HEK293 (cell line): ENCODE measurements around the gene NT5DC4.
A peak's percentile ranks its signal among the peaks of the same experiment; 100 is the strongest.

Experiments used
- CTCF ChIA-PET: fragments of 350-600 bp; formaldehyde crosslinking; extraction: SDS; loops from one replicate; lab custom pipeline; 2021; ENCODE audit warnings: antibody characterized with exemption; lab: Yijun Ruan, JAX
- POLR2A ChIA-PET: fragments of 300-600 bp; formaldehyde crosslinking; extraction: SDS; loops from one replicate; lab custom pipeline; 2020; ENCODE audit warnings: antibody characterized with exemption, inconsistent platforms; lab: Yijun Ruan, JAX
- H3K27ac ChIP-seq: fragments of 200-500 bp; sonication (Bioruptor generic); 2 replicates; pipeline ENCODE4 v1.5.1; 2014; ENCODE audit warnings: low read depth, low read length, control low read depth, inconsistent platforms; ENCODE audit errors: extremely low read depth
- H3K36me3 ChIP-seq, 2 experiments: fragments of 200-500 bp in 1 of 2; sonication (Bioruptor generic) in 1 of 2; 1 replicate in 1 of 2; 2 replicates in 1 of 2; pipeline ENCODE4 v1.5.1; 2014 to 2017; ENCODE audit warnings: inconsistent platforms in 2 of 2, low read length in 2 of 2; ENCODE audit not compliant: control insufficient read depth in 2 of 2, insufficient read depth in 1 of 2
- H3K4me1 ChIP-seq: fragments of 200-500 bp; sonication (Bioruptor generic); 2 replicates; pipeline ENCODE4 v1.5.1; 2014; ENCODE audit warnings: mild to moderate bottlenecking, low read length, inconsistent platforms; ENCODE audit not compliant: control insufficient read depth, insufficient read depth
- H3K4me3 ChIP-seq: 2 replicates; pipeline ENCODE4 v1.5.1; 2011; ENCODE audit warnings: low read depth, mild to moderate bottlenecking, control low read depth, low read length, moderate library complexity
- H3K9me3 ChIP-seq: fragments of 200-500 bp; sonication (Bioruptor generic); 2 replicates; pipeline ENCODE4 v1.5.1; 2014; ENCODE audit warnings: low read depth, low read length, inconsistent platforms; ENCODE audit not compliant: control insufficient read depth, insufficient read depth
- HOXC10 ChIP-seq: sonication (generic); formaldehyde crosslinking; IDR thresholded peaks from 2 replicates; pipeline ENCODE4 v1.8.1; 2023; ENCODE audit warnings: mild to moderate bottlenecking, missing genetic modification reagents
- TCF7L2 ChIP-seq: IDR thresholded peaks from 2 replicates; pipeline ENCODE4 v1.6.1; 2011; ENCODE audit warnings: low read depth, mild to moderate bottlenecking, inconsistent platforms, low read length, moderate library complexity, borderline replicate concordance
- ZNF221 ChIP-seq: fragments of 450-650 bp; formaldehyde crosslinking; IDR thresholded peaks from 2 replicates; pipeline ENCODE4 v1.5.1; 2017; ENCODE audit warnings: missing biosample characterization, missing genetic modification characterization, borderline replicate concordance
- ZNF335 ChIP-seq: fragments of 450-650 bp; formaldehyde crosslinking; conservative IDR thresholded peaks from 2 replicates; pipeline ENCODE4 v1.5.1; 2016; ENCODE audit warnings: missing biosample characterization, missing genetic modification characterization
- ZNF610 ChIP-seq: fragments of 450-650 bp; formaldehyde crosslinking; IDR thresholded peaks from 2 replicates; pipeline ENCODE4 v1.5.1; 2016; ENCODE audit warnings: missing biosample characterization, missing genetic modification characterization, borderline replicate concordance
- ZNF670 ChIP-seq: fragments of 450-650 bp; formaldehyde crosslinking; IDR thresholded peaks from 2 replicates; pipeline ENCODE4 v1.5.1; 2016; ENCODE audit warnings: missing biosample characterization, missing genetic modification characterization, low read depth
- ZNF830 ChIP-seq: fragments of 450-650 bp; IDR thresholded peaks from 2 replicates; pipeline ENCODE4 v1.5.0; 2018; ENCODE audit warnings: missing biosample characterization, missing genetic modification characterization, low read depth, mild to moderate bottlenecking, moderate library complexity
- ZSCAN16 ChIP-seq: fragments of 450-650 bp; formaldehyde crosslinking; IDR thresholded peaks from 2 replicates; pipeline ENCODE4 v1.5.1; 2016; ENCODE audit warnings: missing biosample characterization, missing genetic modification characterization
- ZSCAN4 ChIP-seq: fragments of 450-650 bp; formaldehyde crosslinking; IDR thresholded peaks from 2 replicates; pipeline ENCODE4 v1.5.1; 2017; ENCODE audit warnings: missing biosample characterization, missing genetic modification characterization
- TF ChIP-seq, protein P1 (sequence below): fragments of 450-650 bp; formaldehyde crosslinking; IDR thresholded peaks from 2 replicates; pipeline ENCODE4 v1.5.1; 2016; ENCODE audit warnings: missing biosample characterization, missing genetic modification characterization, borderline replicate concordance
- TF ChIP-seq, protein P2 (sequence below): fragments of 450-650 bp; formaldehyde crosslinking; IDR thresholded peaks from 2 replicates; pipeline ENCODE4 v1.5.1; 2017; ENCODE audit warnings: missing biosample characterization, missing genetic modification characterization
- TF ChIP-seq, protein P3 (sequence below): fragments of 450-650 bp; formaldehyde crosslinking; conservative IDR thresholded peaks from 2 replicates; pipeline ENCODE4 v1.5.1; 2016; ENCODE audit warnings: low read depth, missing biosample characterization, missing genetic modification characterization

Gene NT5DC4

GRCh38 chr2:112782234-112782799 lies 61.5 kb downstream of the NT5DC4 start (continued):
- TF ChIP-seq, protein P1, sequence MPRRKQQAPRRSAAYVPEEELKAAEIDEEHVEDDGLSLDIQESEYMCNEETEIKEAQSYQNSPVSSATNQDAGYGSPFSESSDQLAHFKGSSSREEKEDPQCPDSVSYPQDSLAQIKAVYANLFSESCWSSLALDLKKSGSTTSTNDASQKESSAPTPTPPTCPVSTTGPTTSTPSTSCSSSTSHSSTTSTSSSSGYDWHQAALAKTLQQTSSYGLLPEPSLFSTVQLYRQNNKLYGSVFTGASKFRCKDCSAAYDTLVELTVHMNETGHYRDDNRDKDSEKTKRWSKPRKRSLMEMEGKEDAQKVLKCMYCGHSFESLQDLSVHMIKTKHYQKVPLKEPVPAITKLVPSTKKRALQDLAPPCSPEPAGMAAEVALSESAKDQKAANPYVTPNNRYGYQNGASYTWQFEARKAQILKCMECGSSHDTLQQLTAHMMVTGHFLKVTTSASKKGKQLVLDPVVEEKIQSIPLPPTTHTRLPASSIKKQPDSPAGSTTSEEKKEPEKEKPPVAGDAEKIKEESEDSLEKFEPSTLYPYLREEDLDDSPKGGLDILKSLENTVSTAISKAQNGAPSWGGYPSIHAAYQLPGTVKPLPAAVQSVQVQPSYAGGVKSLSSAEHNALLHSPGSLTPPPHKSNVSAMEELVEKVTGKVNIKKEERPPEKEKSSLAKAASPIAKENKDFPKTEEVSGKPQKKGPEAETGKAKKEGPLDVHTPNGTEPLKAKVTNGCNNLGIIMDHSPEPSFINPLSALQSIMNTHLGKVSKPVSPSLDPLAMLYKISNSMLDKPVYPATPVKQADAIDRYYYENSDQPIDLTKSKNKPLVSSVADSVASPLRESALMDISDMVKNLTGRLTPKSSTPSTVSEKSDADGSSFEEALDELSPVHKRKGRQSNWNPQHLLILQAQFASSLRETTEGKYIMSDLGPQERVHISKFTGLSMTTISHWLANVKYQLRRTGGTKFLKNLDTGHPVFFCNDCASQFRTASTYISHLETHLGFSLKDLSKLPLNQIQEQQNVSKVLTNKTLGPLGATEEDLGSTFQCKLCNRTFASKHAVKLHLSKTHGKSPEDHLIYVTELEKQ, result no peak
- TF ChIP-seq TCF7L2 (no peak), HOXC10 (CRISPR knock-in tag) (no peak)

DNA sequence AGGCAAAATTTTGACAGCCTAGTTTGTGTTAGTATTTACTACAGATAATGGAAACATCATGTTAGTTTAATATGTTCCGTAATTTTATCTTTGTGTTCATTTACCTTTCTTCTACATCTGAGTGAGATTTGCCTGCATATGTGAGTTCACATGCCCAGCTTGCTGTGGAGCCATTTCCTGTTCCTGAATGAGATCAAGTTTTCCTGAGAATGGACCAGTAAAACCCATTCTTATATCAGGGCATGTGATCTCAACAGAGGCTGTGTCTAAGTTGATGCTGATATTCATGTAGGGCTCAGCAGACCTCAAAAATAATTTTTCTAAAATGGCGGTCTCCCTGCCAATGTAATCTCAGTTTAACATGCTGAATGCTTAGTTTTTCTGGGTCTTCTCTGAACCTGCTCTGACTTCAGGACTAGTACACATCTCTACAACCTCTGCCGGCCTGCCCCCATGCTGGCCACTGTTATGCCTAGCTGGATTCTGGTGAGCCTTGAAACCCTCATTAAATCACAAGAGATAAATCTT lies 62.4 kb downstream of the NT5DC4 start:
- no peaks in the 10 kb centered on the region for H3K36me3 ChIP-seq
- TF ChIP-seq ZNF610 (tag by site-specific recombination), result no peak
- TF ChIP-seq, protein P2, sequence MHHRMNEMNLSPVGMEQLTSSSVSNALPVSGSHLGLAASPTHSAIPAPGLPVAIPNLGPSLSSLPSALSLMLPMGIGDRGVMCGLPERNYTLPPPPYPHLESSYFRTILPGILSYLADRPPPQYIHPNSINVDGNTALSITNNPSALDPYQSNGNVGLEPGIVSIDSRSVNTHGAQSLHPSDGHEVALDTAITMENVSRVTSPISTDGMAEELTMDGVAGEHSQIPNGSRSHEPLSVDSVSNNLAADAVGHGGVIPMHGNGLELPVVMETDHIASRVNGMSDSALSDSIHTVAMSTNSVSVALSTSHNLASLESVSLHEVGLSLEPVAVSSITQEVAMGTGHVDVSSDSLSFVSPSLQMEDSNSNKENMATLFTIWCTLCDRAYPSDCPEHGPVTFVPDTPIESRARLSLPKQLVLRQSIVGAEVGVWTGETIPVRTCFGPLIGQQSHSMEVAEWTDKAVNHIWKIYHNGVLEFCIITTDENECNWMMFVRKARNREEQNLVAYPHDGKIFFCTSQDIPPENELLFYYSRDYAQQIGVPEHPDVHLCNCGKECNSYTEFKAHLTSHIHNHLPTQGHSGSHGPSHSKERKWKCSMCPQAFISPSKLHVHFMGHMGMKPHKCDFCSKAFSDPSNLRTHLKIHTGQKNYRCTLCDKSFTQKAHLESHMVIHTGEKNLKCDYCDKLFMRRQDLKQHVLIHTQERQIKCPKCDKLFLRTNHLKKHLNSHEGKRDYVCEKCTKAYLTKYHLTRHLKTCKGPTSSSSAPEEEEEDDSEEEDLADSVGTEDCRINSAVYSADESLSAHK (tag by site-specific recombination), result peak; percentile 60; the same call in 1 of the 2 replicates
- TF ChIP-seq ZNF335 (tag by site-specific recombination), result 0 out of 2 replicates have a peak, but pooled peaks have one; percentile 18
- TF ChIP-seq, protein P3, sequence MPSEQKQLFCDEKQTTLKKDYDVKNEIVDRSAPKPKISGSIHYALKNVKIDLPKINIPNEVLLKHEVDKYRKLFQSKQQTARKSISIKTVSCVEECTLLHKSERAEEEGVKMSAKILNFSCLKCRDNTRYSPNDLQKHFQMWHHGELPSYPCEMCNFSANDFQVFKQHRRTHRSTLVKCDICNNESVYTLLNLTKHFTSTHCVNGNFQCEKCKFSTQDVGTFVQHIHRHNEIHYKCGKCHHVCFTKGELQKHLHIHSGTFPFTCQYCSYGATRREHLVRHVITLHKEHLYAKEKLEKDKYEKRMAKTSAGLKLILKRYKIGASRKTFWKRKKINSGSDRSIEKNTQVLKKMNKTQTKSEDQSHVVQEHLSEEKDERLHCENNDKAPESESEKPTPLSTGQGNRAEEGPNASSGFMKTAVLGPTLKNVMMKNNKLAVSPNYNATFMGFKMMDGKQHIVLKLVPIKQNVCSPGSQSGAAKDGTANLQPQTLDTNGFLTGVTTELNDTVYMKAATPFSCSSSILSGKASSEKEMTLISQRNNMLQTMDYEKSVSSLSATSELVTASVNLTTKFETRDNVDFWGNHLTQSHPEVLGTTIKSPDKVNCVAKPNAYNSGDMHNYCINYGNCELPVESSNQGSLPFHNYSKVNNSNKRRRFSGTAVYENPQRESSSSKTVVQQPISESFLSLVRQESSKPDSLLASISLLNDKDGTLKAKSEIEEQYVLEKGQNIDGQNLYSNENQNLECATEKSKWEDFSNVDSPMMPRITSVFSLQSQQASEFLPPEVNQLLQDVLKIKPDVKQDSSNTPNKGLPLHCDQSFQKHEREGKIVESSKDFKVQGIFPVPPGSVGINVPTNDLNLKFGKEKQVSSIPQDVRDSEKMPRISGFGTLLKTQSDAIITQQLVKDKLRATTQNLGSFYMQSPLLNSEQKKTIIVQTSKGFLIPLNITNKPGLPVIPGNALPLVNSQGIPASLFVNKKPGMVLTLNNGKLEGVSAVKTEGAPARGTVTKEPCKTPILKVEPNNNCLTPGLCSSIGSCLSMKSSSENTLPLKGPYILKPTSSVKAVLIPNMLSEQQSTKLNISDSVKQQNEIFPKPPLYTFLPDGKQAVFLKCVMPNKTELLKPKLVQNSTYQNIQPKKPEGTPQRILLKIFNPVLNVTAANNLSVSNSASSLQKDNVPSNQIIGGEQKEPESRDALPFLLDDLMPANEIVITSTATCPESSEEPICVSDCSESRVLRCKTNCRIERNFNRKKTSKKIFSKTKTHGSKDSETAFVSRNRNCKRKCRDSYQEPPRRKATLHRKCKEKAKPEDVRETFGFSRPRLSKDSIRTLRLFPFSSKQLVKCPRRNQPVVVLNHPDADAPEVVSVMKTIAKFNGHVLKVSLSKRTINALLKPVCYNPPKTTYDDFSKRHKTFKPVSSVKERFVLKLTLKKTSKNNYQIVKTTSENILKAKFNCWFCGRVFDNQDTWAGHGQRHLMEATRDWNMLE (tag by site-specific recombination), result no peak
- no peak for TF ChIP-seq ZNF830 (tag by site-specific recombination)
- no peak for TF ChIP-seq ZSCAN16 (tag by site-specific recombination)
- TF ChIP-seq ZSCAN4 (tag by site-specific recombination), result no peak
- no peak for TF ChIP-seq ZNF221 (tag by site-specific recombination)
- TF ChIP-seq ZNF670, result no peak
- no peaks in the 10 kb centered on the region for H3K4me1 ChIP-seq
- H3K9me3 ChIP-seq, result no peaks in the 10 kb centered on the region
- no peak overlapping the region for H3K27ac ChIP-seq
- POLR2A ChIA-PET, result no interaction called here
- H3K4me3 ChIP-seq, result no peak overlapping the region
- CTCF ChIA-PET, result interaction anchor here (0.8 kb wide), 1 partner anchor 8 kb away, joined by 3 read pairs; no protein-coding TSS in a partner anchor
